HTERT RPE-1 (cell line): Measurements from ENCODE around the gene TLCD1.
"Not testable (repeated sequence)": the region's sequence is repeated elsewhere in the genome, so short reads cannot be mapped to it uniquely, and the experiment has no call there.

Experiments
- in situ Hi-C: fragments of 300-500 bp; cut with MboI; formaldehyde crosslinking; loops from 4 replicates; pipeline ENCODE4 v1.14.3; 2020; ENCODE audit warnings: low sequenced_read_pairs

Gene TLCD1

DNA sequence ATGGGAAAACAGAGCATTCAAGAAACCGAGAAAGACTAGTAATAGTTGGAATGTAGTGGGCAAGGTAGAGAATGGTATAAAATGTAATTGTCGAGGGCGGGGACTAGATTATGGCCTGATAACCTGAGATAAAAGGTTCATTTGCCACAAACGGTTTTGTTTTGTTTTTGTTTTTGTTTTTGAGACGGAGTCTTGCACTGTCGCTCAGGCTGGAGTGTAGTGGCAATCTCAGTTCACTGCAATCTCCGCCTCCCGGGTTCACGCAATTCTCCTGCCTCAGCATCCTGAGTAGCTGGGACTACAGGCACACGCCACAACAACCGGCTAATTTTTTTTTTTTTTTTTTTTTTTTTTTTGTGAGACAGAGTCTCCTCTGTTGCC is 3.9 kb upstream of the TLCD1 start:
- in situ Hi-C loops, result no loop called here

- in situ Hi-C loops, result no loop called here
Observed at GRCh38 chr17:28728364-28729200, 2.5 kb upstream of the TLCD1 start, which contains the start of gene NEK8. TSS of gene NEK8 (plus strand) at chr17:28728788. CDS start at chr17:28728814, 26 bp downstream.

DNA sequence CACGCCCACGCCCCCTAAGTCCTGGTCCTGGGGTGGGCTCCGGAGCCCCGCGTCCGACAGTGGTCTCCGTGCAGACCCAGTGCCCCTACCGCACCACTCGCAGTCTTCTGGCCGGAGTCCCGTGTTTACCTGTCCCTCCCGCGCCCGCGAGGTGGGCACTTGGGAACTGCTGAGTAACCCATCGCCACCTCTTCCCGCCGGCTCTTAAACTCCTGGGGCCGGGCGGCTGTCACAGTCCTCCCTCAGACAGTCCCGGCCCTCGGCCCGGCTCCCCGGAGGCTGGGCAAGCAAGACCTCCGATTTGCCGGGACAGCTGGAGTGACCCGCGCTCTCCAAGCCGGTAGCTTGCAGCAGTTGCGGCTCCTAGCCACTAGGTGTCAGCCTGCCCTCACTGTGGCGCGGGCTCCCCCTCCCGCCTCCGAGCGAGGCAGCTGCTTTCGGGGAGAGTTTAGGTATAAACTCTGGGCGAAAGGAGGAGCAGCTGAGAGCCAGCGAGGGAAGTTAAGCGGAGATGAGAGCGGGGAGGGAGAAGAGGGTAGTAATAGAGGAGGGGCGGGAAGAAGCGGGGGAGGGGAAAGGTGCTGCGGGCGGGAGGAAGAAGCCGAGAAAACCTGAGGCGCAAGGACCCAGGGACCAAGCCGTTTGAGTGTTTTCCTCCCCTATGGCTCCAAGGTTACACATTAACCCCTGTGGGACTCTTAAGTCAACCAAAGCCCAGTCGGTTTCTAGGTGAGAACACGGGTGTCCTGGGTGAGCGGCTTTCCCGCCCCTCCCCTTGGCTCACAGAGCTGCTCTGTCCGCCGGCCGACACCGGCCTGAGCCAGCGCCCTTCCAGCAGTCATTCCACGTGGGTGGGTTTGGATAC is 826 bp upstream of the TLCD1 start:
- in situ Hi-C loops, result no loop called here

- in situ Hi-C loops, result no loop called here
Observed at GRCh38 chr17:28725660-28726225, 290 bp downstream of the TLCD1 start.

DNA sequence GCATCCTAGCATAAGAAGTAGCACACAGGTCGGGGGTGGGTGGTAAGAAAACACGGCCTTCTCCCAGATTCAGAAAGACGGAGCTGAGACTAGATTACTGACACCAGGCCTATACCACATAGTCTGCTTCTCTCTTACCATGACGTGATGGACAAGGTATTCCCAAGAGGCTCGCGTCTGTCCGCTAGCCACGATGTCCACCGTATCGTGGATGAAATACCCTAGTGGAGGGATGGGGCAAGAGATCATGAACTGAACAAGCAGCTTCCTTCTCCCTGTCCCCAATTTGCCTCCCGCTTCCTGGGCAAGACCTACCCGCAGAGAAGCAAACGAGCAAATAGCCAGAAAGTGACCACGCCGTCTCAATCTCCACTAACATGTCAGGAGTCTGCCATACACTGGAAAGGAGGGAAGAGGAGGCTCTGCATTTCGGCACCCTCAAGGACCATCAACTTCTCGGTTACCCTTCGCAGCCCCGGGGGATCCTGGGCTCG is 820 bp downstream of the TLCD1 start:
- in situ Hi-C loops, result no loop called here

DNA sequence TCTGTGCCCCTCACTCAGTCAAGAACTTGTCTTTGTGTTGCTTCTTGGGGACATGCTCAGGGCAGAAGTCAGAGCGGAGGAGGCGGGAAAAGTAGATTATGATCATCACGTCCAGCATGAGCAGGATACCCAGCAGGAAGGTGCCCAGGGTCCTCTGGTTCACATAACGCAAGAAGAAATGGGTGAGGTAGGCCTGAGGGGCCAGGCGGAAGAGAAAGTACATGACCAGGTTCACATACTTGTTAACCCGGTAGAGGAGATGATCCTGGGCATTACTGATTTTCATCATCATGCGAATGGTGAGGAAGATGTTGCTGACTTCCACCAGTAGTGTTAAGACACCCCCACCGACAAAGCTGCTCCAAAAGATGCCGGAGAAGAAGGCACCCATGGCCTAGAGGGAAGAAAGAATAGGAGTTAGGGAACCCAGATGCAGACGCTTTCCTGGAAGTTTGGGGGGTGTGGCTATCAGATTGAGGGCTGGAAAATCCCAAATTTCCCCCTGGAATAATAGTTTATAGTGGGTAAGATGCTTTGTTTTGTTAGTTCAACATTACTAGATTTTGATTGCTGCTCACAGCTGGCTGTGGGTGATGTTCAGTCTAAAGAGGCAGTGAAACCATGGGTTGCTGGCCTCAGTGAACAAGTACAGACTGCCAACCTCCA is 1.4 kb downstream of the TLCD1 start:
- in situ Hi-C loops, result no loop called here

DNA sequence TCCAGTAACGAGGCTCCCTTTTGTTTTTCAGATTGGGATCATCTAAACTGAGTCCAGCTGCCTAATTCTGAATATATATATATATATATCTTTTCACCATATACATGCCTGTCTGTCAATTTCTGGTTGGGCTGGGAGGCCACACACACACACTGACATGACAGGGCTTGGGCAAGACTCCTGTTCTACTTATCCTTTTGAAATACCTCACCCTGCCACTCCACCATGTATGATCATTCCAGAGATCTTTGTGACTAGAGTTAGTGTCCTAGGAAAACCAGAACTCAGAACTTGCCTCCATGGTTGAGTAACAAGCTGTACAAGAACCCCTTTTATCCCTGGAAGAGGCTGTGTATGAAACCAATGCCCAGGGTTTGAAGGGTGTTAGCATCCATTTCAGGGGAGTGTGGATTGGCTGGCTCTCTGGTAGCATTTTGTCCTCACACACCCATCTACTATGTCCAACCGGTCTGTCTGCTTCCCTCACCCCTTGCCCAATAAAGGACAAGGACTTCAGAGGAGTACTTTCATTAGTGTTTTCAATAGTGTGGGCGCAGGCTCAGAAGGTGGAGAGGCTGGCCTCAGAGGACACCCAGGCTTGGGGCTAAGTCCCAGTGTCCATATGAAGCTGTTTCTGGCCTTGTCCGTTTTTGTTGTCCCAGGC is 2.1 kb downstream of the TLCD1 start:
- in situ Hi-C loops, result not testable (repeated sequence)

- in situ Hi-C loops, result no loop called here
Observed at GRCh38 chr17:28723159-28723835, 2.7 kb downstream of the TLCD1 start.

GRCh38 chr17:28722417-28723158 is 3.4 kb downstream of the TLCD1 start:
- in situ Hi-C loops, result no loop called here

DNA sequence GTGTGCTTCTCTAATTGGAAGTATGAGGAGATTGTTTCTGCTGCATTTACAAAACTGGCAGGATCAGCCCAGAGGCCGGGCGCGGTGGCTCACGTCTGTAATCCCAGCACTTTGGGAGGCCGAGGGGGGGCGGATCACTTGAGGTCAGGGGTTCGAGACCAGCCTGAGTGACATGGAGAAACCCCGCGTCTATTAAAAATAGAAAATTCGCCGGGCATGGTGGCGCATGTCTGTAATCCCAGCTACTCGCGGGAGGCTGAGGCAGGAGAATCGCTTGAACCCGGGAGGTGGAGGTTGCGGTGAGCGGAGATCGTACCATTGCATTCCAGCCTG is 5.1 kb downstream of the TLCD1 start:
- in situ Hi-C loops, result not testable (repeated sequence)

DNA sequence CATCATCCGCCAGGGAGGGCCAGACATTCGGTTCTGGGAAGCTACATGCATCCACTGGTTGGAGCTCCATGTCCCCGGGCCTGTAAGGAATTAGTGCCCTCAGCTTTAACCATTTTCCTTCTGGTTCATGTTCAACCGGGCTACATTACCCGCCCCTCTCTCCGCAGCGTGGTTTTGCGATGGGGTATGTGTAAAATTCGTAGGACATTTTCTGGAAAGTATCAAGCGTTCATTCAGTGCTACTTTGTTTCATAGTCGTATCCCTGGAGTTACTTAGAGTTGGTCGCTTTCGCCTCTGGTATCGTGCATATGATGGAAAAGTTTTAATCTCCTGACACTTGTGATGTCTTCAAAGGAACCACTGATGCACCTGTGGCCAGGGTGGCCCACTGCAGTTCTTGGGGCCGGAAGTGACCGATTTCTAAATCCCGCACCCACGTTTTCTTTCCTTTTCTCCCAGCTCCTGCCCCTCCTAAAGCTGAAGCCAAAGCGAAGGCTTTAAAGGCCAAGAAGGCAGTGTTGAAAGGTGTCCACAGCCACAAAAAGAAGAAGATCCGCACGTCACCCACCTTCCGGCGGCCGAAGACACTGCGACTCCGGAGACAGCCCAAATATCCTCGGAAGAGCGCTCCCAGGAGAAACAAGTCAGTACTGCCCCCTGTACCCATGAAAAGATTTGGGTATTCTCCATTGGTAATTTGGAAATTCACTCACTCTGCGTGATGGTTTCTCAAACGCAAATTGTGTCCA is 5.6 kb downstream of the TLCD1 start:
- in situ Hi-C loops, result no loop called here

GRCh38 chr17:28719021-28719433 is 7.0 kb downstream of the TLCD1 start:
- in situ Hi-C loops, result no loop called here

- in situ Hi-C loops, result no loop called here
Observed at GRCh38 chr17:28718333-28719020, 7.6 kb downstream of the TLCD1 start.

DNA sequence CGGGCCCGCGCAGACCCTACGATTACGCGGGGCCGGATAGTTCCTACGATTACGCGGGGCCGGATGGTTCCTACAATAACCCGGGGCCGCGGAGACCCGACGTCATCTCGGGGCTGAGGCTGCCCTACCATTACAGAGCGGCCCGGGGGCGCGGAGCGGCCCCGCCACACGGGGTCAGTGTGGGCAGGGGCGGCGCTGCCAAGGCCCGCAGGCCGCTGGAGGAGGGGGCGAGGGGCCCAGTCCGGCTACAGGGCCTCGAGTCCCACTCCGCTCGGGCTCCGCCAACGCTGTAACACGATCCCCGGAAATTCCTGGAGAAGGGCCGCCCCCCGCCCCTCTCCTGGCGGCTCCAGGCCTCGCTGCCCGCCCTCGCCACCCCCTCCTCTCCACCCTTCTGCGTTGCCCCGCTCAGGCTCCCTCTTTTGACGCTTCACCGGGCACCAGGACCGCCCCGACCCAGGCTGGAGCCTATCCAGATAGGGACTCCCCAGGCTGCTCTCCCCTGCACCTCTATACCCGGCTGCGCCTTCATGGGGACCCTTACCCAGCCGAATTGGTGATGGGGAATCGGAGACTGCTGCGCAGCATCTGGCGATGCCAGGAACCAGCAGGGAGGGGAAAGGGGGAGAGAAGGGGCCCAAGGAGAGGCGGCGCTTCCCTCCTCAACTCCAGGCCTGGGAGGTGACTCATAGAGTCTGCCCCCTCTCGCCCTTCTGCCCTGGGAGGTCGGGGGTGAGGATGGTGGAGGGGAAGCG is 8.3 kb downstream of the TLCD1 start, which contains the start of gene RAB34:
Gene RAB34 (minus strand): TSS at position 291 of the 755 bp plus-strand sequence. CDS start 602 bp downstream, outside the sequence.
- in situ Hi-C loops, result no loop called here

- in situ Hi-C loops, result no loop called here
Observed at GRCh38 chr17:28716740-28717577, 9.1 kb downstream of the TLCD1 start.

DNA sequence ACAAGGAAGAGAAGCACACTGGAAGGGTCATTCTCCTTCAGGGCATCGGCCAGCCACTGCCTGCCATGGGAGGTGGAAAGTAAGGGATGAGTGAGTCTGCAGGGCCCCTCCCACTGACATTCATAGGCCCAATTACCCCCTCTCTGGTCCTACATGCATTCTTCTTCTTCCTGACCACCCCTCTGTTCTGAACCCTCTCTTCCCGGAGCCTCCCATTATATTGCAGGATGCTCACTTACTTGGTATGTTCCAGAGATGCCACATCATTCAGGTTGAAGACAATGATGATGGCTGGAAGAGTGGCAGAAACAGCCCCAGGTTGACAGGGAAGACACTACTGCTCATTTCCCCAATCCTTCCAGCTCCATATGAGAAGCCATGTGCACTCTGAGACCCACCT is 10.8 kb downstream of the TLCD1 start:
- in situ Hi-C loops, result no loop called here
